Activated B cell treated with CpG ODN at 0.5 μM for 24 hours (primary cell): ENCODE results near the gene SRXN1. TPM values are rescaled to one million over a fixed set of nuclear protein-coding genes. Genes with fewer than 3 reads are reported as not detected.

Experiments
- ATAC-seq: fragments of 200-7000 bp; cut with Tn5 transposase; one replicate; pipeline ENCODE4 v1.10.0; 2021; ENCODE audit warnings: low read depth, mild to moderate bottlenecking, moderate library complexity
- CTCF ChIA-PET: fragments of 350-600 bp; sonication (Branson Sonifier 250); formaldehyde crosslinking; loops from one replicate; lab custom pipeline; 2021; ENCODE audit warnings: antibody characterized with exemption; lab: Charles Lee
- POLR2A ChIA-PET: fragments of 350-600 bp; sonication (Branson Sonifier 250); formaldehyde crosslinking; loops from one replicate; lab custom pipeline; 2021; ENCODE audit warnings: antibody characterized with exemption; lab: Charles Lee
- DNase-seq: peaks from one replicate; pipeline ENCODE4 v3.0.0; 2022
- H3K27ac Mint-ChIP-seq: one replicate; pipeline ENCODE4 v1.8.0; 2020; ENCODE audit warnings: mixed read lengths
- H3K27me3 Mint-ChIP-seq: one replicate; pipeline ENCODE4 v1.8.0; 2021; ENCODE audit warnings: mixed read lengths
- H3K36me3 Mint-ChIP-seq: one replicate; pipeline ENCODE4 v1.8.0; 2021; ENCODE audit warnings: low read depth, mixed read lengths
- H3K4me1 Mint-ChIP-seq: one replicate; pipeline ENCODE4 v1.8.0; 2021; ENCODE audit warnings: mixed read lengths
- H3K4me3 Mint-ChIP-seq: one replicate; pipeline ENCODE4 v1.8.0; 2020; ENCODE audit warnings: mild to moderate bottlenecking, mixed read lengths
- H3K9me3 Mint-ChIP-seq: one replicate; pipeline ENCODE4 v1.8.0; 2020; ENCODE audit warnings: mixed read lengths
- intact Hi-C: fragments of 100-400 bp; cut with micrococcal nuclease; formaldehyde crosslinking; loops from one replicate; pipeline ENCODE4 v1.15.1; 2024
- total RNA-seq: library from RNA; stranded (reverse); gene quantifications from 2 replicates; pipeline ENCODE4 v1.2.3, GENCODE V29; 2022
- TF ChIP-seq, protein P1 (sequence below): fragments of 200-600 bp; IDR thresholded peaks from one replicate; pipeline ENCODE4 v1.8.0; 2022; ENCODE audit warnings: antibody characterized with exemption, mild to moderate bottlenecking

Gene SRXN1
- total RNA-seq, 1 donor from 2014 or later: 7.4 TPM

DNA sequence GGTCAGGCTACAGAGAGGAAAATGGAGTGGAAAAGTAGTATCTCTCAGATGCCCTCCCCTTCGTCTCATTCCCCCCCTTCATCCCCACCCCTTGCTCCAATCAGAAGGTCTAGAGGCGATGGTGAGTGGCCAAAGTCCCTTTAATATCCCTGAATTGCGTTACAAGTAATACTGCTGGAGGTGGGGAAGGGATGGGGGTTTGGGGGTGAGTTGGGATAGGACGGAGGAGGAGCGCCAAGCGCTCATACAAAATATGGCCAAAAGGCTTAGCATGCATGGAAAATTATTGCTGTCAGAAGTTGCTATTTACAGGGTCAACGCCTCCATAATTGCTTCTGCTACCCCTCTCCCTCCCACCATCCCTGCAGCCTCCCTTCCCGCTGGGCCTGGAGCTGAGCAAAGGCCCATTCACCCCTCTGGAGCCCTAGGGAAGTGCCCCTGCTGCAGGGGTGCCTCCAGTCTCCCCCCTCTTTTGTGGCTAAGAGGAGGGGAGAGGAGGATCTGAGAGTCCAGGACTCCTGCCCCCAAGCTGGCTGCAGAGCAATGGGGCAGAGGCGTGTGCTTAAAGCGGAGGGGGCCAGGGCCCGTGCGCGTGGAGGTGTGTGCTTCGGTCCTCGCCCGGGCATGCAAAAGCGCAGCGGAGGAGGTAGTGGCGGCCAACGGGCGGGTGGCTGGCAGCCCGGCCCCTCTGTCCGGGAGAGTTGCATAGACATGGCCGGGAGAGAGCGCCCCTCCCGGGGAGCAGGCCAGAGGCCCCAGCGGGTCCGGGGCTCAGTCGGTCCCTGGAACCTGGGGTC lies 8.7 kb upstream of the SRXN1 start:
- Mint-ChIP-seq H3K36me3 (no peaks in the 10 kb centered on the region), H3K4me3 (no peak overlapping the region), H3K9me3 (no peaks in the 10 kb centered on the region), H3K27me3 (peaks cover 54% of the 10 kb centered on the region), H3K27ac (no peak overlapping the region), H3K4me1 (no peaks in the 10 kb centered on the region)
- DNase-seq: no peak
- ATAC-seq: no peak
- ChIA-PET CTCF (no interaction called here), POLR2A (no interaction called here)
- intact Hi-C loops: no loop called here
- TF ChIP-seq, protein P1, sequence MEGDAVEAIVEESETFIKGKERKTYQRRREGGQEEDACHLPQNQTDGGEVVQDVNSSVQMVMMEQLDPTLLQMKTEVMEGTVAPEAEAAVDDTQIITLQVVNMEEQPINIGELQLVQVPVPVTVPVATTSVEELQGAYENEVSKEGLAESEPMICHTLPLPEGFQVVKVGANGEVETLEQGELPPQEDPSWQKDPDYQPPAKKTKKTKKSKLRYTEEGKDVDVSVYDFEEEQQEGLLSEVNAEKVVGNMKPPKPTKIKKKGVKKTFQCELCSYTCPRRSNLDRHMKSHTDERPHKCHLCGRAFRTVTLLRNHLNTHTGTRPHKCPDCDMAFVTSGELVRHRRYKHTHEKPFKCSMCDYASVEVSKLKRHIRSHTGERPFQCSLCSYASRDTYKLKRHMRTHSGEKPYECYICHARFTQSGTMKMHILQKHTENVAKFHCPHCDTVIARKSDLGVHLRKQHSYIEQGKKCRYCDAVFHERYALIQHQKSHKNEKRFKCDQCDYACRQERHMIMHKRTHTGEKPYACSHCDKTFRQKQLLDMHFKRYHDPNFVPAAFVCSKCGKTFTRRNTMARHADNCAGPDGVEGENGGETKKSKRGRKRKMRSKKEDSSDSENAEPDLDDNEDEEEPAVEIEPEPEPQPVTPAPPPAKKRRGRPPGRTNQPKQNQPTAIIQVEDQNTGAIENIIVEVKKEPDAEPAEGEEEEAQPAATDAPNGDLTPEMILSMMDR: no peak

DNA sequence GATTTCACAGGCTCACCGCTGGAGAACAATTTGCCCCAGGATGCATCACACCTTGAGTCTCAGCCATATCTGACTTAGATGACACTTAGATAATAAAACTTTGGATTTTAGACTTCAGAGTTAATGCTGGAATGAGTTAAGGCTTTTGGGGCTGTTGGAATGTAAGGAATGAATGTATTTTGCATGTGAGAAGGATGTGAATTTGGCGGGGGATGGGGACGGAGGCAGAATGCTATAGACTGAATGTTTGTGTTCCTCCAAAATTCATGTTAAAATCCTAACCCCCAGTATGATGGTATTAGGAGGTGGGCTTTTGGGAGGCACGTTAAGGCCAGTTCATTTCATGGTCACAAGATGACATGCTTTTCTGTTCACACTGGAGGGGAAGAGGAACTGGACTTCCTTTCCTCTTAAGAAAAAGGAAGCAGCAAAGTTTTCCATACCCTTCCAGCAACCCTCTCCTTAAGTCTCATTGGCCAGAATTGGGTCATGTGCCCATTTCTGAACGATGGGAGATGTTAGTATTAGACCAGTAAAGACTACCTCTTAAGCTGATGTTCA lies 5.8 kb upstream of the SRXN1 start:
- Mint-ChIP-seq H3K9me3 (no peaks in the 10 kb centered on the region), H3K27me3 (peaks cover 45% of the 10 kb centered on the region), H3K27ac (no peak overlapping the region), H3K36me3 (no peaks in the 10 kb centered on the region), H3K4me1 (peaks cover 6% of the 10 kb centered on the region), H3K4me3 (no peak overlapping the region)
- CTCF ChIA-PET: no interaction called here
- TF ChIP-seq, protein P1: no peak
- intact Hi-C loops: no loop called here
- no peak for DNase-seq
- POLR2A ChIA-PET: no interaction called here
- ATAC-seq: no peak

DNA sequence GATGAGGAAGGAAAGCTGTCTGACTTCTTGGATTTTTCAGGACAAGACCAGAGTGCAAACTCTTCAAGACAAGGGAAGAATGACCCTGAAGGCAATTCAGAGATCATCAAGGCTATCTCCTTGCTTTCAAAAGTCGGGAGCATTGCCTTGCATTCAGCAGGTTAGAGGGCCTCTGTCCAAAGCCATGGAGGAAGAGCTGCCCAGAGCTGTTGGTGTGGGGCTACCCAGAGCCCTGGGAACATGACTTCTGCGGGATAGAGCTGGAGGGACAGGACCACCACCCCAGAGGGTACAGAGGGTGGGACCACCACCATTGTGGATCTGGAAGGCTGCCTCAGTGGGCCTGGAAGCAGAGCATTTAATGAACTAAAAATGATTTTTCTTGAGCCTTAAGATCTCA lies 5.2 kb upstream of the SRXN1 start:
- Mint-ChIP-seq H3K36me3 (no peaks in the 10 kb centered on the region), H3K4me1 (peaks cover 10% of the 10 kb centered on the region), H3K9me3 (no peaks in the 10 kb centered on the region), H3K27me3 (peaks cover 44% of the 10 kb centered on the region), H3K27ac (no peak overlapping the region), H3K4me3 (no peak overlapping the region)
- intact Hi-C loops: no loop called here
- TF ChIP-seq, protein P1: no peak
- DNase-seq (no peak), ATAC-seq (no peak)
- POLR2A ChIA-PET: no interaction called here
- CTCF ChIA-PET: no interaction called here

DNA sequence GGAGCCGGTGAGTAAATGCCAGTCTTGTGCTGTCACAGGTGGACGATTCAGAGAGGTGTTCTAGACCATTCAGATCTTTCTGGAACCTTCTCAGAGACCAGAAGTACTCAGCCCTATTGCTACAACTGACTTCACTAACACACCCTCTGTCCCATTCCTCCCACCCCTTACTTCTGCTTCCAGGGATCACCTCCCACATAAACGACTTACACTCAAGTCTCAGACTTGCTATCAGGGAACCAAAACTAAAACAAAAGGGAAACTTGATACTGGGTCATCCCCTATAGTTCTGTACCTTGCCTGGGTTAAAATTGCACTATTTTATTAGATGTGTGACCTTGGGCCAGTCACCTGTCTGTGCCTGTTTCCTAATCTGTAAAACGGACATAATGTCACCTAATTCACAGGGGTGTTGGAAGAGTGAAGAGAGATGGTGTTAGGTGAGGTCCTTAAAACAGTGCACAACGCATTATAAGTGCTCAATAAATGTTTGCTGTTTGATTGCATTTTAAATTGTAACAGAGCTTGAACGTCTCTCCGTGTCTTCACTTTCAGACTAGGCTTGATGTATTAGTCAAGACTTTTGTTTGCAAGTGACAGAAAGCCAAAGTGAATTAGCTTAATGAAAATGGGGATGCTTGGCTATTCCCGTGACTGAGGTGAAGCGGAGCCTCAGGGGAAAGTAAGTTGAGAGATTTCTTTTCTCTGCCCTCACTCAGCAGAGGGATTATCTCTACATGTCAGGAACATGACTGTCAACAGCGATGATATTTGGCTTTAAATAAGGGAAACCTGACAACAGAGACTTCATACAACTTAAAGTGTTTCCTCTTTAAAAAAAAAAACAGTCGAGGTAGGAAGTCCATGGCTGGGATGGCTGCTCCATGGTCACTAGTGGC lies 3.0 kb upstream of the SRXN1 start:
- no peaks in the 10 kb centered on the region for H3K36me3 Mint-ChIP-seq
- ATAC-seq (no peak), DNase-seq (no peak)
- intact Hi-C loops: no loop called here
- no peak overlapping the region for H3K4me3 Mint-ChIP-seq
- H3K27ac Mint-ChIP-seq: no peak overlapping the region
- H3K4me1 Mint-ChIP-seq: peaks cover 23% of the 10 kb centered on the region
- H3K9me3 Mint-ChIP-seq: no peaks in the 10 kb centered on the region
- POLR2A ChIA-PET: interaction anchor here (0.5 kb wide), 1 partner anchor 350 kb away, joined by 3 read pairs; no protein-coding TSS in a partner anchor
- CTCF ChIA-PET: interaction anchor here (1.0 kb wide), 1 partner anchor 10 kb away, joined by 3 read pairs; no protein-coding TSS in a partner anchor
- peaks cover 27% of the 10 kb centered on the region for H3K27me3 Mint-ChIP-seq
- TF ChIP-seq, protein P1: no peak

DNA sequence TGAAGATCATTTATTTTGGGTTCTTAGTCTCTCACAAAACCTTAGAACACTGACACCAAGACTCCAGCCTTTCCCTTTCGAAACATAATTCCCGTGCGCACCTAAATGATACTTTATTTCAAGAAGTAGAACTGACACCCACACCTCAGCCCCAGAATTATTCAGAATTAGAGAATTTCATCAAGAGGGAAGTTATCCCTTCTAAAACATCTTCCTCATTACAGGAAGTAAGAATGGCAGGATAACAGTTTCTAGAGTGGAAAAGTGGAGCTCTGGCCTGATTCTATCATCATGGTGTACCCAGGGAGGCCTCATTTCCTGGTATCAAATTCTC lies 1.4 kb upstream of the SRXN1 start:
- Mint-ChIP-seq H3K27me3 (peaks cover 18% of the 10 kb centered on the region), H3K4me1 (peaks cover 23% of the 10 kb centered on the region), H3K9me3 (no peaks in the 10 kb centered on the region), H3K27ac (no peak overlapping the region), H3K4me3 (peak overlapping the region; percentile 38), H3K36me3 (no peaks in the 10 kb centered on the region)
- DNase-seq (no peak), ATAC-seq (no peak)
- intact Hi-C loops: no loop called here
- ChIA-PET CTCF (no interaction called here), POLR2A (no interaction called here)
- TF ChIP-seq, protein P1: no peak
